ENCODE measurements around the gene KIRREL3.

KIRREL3 gene

GRCh38 chr11:126479178-126479930 lies 521.2 kb downstream of the KIRREL3 start:
- no peak for FAIRE-seq

DNA sequence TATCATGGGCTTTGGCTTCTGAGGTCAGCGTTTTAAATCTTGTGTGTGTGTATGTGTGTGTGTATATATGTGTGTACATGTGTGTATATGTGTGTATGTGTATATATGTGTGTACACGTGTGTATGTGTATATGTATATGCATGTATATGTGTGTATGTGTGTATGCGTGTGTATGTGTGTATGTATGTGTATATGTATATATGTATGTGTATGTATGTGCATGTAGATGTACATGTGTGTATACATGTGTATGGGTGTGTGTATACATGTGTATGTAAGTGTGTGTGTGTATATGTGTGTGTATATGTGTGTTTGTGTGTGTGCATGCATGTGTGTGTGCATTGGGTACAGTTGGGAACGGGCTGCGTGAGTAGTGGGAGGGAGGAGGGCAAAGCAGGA lies 522.1 kb downstream of the KIRREL3 start:
- no peak for FAIRE-seq

- no peak for FAIRE-seq
Measured at GRCh38 chr11:126477535-126478305, 522.9 kb downstream of the KIRREL3 start.

- no peak for FAIRE-seq
Measured at GRCh38 chr11:126476977-126477376, 523.6 kb downstream of the KIRREL3 start.

- no peak for FAIRE-seq
Measured at GRCh38 chr11:126476266-126476924, 524.2 kb downstream of the KIRREL3 start.

DNA sequence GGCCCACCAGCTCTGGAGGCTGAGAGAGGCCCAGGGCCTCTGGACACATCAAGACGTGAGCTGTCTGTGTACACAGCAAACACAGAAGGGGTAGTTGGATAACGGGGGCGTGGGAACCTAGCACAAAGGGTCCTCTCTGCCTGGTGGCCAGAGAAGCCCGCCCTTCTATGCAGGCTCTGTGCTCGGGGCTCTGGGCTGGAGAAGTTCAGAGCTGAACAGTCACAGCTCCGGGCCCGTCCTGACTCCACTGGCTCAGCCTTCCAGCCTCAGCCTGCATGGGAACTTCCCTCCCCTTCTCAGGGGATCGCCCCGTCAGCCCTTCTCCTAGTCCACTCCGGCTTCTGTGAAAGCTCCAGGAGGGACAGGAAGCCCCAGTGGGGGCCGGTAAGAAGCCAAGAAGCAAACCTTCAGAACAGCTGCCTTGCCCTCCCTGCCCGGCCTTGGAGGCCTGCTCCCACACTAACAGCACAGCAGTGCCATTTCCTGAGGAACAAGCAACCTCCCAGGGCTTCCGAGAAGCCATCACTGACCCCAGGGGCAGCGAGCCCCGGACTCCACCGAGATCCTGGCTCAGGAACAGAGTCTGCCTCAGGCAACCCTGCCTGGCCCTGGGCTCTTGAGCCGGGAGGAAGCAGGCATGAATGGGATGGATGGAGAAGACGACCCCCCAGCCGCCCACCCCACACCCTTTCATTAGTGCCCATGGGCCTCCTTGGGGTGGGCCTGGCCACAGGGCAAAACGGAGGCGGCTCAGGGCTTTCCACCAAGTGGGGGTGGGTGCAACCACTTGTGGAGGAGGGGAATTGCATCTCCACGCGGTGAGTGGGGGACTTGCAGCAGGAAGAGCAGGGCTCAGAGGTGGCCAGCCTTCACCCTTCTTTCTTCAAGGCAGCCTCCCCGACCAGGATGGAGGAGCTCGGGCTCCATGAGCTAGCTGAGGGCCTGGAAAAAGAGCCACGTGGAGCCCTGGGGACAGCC lies 525.3 kb downstream of the KIRREL3 start:
- FAIRE-seq = no peak

DNA sequence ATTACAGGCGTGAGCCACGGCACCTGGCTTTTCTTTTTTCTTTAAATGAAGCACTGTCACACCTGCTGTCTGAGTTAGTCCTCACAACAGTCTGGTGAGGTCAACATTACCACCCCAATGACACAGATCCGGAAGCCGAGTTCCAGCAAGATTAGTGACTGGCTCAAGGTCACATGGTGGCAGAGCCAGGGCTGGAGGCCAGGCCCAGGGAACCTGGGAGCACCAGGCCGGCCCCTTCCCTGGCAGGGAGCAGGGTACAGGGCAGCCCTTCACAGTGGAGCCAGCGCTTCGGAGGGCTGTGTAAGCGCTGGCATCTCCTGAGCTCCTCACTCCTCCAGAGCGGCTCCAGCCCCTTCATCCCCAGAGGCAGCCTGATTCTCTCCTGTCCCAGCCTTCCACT lies 526.4 kb downstream of the KIRREL3 start:
- no peak for FAIRE-seq

DNA sequence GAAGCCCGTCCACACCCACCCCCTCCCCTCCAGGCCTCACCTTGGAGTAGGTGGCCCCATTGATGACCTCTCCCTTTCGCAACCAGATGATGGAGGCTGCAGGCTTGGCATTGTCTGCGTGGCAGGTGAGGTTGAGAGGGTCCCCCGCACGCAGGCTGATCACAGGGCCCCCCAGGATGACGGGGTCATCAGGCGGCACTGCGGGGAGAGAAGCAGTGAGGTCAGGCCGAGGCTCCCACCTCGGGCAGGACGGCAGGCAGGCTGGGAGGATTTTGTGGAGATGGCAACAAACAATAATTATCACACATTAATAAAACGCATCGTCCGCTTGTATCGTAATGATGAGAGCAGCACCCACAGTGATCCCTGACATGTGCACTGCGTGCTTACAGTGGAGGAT lies 527.3 kb downstream of the KIRREL3 start:
- no peak for FAIRE-seq

DNA sequence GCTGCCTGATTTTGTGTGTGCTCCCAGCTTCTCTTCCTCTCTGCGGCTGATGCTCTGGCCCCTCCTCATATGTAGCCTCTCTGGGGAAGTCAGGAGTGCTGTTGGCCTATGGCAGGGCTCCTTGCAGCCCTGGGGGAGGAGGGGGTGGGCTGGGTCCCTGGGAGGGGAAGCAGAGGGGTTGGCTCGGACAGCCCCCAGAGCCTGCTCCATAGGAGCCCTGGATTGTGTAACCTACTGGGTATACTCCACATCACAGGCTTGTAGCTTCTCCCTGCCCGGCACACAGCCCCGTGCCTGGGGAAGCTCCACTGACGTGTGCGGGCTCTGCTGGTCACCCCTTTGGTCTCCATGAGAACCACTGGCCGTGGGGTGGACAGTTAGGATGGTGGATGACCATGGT lies 531.3 kb downstream of the KIRREL3 start:
- no peak for FAIRE-seq

DNA sequence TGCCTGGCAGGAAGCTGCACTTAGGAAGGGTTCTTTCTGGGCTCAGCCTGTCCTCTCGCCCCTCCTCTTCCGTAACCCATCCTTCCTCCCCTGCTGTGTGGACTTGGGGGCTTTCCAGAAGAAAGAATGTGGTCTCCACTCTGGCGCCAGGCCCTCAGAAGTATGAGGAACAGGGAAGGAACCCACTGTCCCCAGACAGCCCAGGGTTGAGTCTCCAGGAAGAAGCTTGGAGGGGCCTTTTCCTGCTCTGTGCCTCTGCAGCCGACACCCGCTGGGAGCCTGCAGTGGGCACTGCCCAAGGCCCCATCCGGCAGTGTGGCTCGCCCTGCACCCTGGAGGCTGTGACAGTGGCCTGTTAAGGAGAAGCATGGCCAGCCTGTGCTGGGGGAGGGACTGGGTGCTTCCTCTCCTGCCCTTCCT lies 532.5 kb downstream of the KIRREL3 start:
- FAIRE-seq = no peak

DNA sequence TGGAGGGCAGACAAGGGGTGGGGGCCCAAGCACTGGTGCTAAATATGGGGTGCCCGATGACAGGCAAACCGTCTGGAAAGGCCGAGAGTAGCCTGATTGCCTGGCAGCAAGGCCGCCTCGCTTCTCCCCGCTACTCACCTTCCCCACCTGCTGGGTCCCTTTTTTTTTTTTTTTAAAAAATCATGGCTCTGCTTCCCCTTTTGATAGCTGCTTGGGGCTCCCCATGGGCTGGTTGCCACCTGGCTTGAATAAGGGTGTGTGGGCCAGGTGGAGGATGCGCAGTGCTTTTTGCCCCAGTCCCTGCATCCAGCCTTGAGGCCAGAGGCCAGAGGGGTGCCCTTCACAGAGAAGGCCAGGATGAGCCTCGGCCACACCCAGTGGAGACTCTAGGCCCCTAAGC lies 533.1 kb downstream of the KIRREL3 start:
- no peak for FAIRE-seq

DNA sequence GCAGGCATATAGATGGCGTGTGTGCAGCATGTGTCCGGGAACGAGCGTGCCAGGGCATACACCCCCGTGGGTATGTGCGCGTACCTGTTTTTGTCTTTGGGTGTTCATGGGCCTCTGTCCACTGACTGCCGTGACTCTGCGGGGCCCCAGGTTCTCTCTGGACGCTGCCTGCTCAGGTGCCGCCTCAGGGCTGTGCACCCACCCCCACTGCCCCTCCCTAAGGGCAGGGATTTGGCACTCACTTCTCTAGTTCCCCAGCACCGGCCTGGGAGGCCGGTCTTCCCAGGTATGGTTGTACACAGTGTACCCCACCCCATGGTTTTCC lies 533.6 kb downstream of the KIRREL3 start:
- FAIRE-seq = no peak

DNA sequence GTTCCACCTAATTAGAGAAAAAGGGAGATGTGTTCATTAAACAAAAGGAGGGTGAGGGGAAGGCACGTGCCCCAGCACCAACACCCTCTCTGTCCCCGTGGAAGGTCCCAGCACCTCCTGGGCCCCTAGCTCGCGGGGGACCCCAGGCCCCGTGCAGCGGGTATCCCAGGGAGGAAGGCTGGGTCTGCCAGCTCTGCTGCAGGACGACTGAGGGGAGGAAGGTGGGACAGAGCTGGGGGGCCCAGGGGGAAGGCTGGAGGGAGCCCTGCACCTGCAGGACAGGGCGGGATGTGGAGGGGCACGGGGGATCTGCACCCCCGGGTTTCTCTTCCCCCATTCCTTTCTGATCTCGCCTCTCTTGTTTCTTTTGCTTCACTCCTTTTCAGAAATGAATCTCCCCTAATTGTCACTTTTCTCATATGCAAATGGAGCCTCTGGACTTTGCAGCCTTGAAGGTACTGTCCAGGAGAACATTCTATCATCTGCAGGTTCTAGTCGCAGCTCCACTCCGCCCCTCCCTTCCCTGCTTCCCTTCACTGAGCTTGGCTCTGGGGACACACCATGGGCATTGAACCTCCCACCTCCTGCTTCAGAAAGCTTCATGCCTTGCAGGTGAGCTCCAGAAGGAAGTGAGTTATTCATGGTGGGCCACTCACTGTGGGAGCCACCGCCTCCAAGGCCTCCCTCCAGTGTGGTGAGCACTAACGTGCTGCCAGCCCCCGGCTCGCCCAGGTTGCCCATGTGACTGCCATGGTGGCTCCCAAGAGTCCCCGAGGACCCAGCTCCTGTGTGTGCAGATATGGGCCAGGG lies 534.1 kb downstream of the KIRREL3 start:
- FAIRE-seq = no peak

- no peak for FAIRE-seq
Measured at GRCh38 chr11:126465573-126466188, 534.9 kb downstream of the KIRREL3 start.

- FAIRE-seq = no peak
Measured at GRCh38 chr11:126464796-126465195, 535.8 kb downstream of the KIRREL3 start.

GRCh38 chr11:126462422-126462821 lies 538.1 kb downstream of the KIRREL3 start:
- FAIRE-seq = no peak

GRCh38 chr11:126461996-126462395 lies 538.6 kb downstream of the KIRREL3 start:
- no peak for FAIRE-seq

- no peak for FAIRE-seq
Measured at GRCh38 chr11:126461096-126461440, 539.5 kb downstream of the KIRREL3 start.

DNA sequence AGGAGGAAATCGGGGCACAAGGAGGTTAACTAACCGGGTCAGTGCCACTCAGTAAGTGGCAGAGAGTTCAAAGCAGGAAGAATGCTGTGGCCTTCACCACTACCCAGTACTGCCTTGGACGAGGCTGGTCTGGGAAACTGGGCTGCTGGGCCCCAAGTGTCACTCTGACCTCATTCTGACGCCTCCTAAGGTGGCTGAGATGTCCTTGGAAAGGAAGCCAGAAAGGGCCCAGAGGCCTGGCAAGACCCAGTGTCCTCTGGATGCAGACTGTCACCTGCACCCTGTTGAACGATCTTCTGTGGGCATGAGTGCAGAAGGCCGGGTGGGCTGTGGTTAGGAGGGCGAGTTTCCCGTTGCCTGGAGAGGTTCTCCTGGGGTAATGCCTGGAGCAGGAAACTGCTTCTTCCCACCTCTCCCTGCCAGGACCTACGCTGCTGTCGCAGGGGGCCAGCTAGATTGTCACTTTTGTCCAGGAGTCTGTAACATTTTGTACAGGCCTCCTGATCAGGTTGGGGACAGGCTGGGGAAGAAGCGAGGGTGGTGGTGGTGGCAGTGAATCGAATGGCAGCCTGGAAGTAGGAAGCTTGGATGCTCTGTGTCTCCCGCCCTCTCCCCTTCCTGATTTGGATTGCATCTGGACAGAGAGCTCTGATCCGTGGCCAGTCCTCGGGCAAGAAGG lies 540.0 kb downstream of the KIRREL3 start:
- FAIRE-seq = no peak

- FAIRE-seq = no peak
Measured at GRCh38 chr11:126459691-126460281, 540.8 kb downstream of the KIRREL3 start.
